Spleen (tissue), 11 donors: Measurements from ENCODE around the gene GARIN3. TPM values are rescaled to one million over a fixed set of nuclear protein-coding genes. Genes with fewer than 3 reads are reported as not detected.

Source experiments
- DNase-seq: peaks from one replicate; pipeline ENCODE4 v3.0.0-alpha.2; 2020
- H3K27ac ChIP-seq, 8 donors: fragments of 200-600 bp; sonication (generic) in 7 of 8; 1 replicate in 4 of 8; 2 replicates in 4 of 8; pipeline versions ENCODE4 v1.5.0 to v1.8.0; 2016 to 2021; ENCODE audit warnings: inconsistent platforms in 4 of 8, mild to moderate bottlenecking in 4 of 8, moderate library complexity in 1 of 8
- H3K27me3 ChIP-seq, 7 donors: fragments of 200-600 bp; sonication (generic) in 6 of 7; replicated peaks in 1 of 7; 1 replicate in 4 of 7; 2 replicates in 3 of 7; pipeline versions ENCODE4 v1.5.0 to v1.8.0; 2016 to 2021; ENCODE audit warnings: inconsistent platforms in 3 of 7, mild to moderate bottlenecking in 1 of 7
- H3K36me3 ChIP-seq, 6 donors: fragments of 200-600 bp; sonication (generic) in 5 of 6; 1 replicate in 4 of 6; 2 replicates in 2 of 6; pipeline versions ENCODE4 v1.5.0 to v1.8.0; 2016 to 2021; ENCODE audit warnings: inconsistent platforms in 2 of 6
- H3K4me1 ChIP-seq, 6 donors: fragments of 200-600 bp; sonication (generic) in 5 of 6; 1 replicate in 3 of 6; 2 replicates in 3 of 6; pipeline versions ENCODE4 v1.5.0 to v1.8.0; 2016 to 2021; ENCODE audit warnings: inconsistent platforms in 3 of 6
- H3K4me3 ChIP-seq, 8 donors: fragments of 200-600 bp; sonication (generic) in 7 of 8; 1 replicate in 4 of 8; 2 replicates in 4 of 8; pipeline versions ENCODE4 v1.5.0 to v1.8.0; 2016 to 2021; ENCODE audit warnings: inconsistent platforms in 4 of 8, mild to moderate bottlenecking in 4 of 8, moderate library complexity in 2 of 8
- H3K9me3 ChIP-seq, 8 donors: fragments of 200-600 bp; sonication (generic) in 7 of 8; 1 replicate in 4 of 8; 2 replicates in 4 of 8; pipeline versions ENCODE4 v1.5.0 to v1.8.0; 2016 to 2021; ENCODE audit warnings: inconsistent platforms in 4 of 8
- CTCF ChIP-seq, 11 experiments: fragments of 200-600 bp in 7 of 11; fragments of 450-650 bp in 4 of 11; sonication (generic) in 4 of 11; IDR thresholded peaks in 8 of 11; conservative IDR thresholded peaks in 3 of 11; 1 replicate in 7 of 11; 2 replicates in 4 of 11; pipeline versions ENCODE4 v1.4.0 to v1.8.0; 2016 to 2021; ENCODE audit warnings: antibody characterized with exemption in 11 of 11, inconsistent platforms in 4 of 11, mild to moderate bottlenecking in 1 of 11
- POLR2A ChIP-seq, 3 donors: fragments of 450-650 bp; IDR thresholded peaks; one replicate each; pipeline ENCODE4 v1.5.1; 2017; ENCODE audit warnings: antibody characterized with exemption in 3 of 3, mild to moderate bottlenecking in 1 of 3
- POLR2AphosphoS5 ChIP-seq, 3 donors: sonication (generic); formaldehyde crosslinking; IDR thresholded peaks; one replicate each; pipeline ENCODE4 v1.5.1; 2017; ENCODE audit warnings: antibody characterized with exemption in 3 of 3
- WGBS, 5 donors: extraction: QIAGEN DNeasy Blood & Tissue Kit in 3 of 5; methylation state at CpG; one replicate each; pipeline versions ENCODE4 v1.1.5 to v1.1.7; 2013 to 2018; 5-methylcytosine and 5-hydroxymethylcytosine counted together
- intact Hi-C: fragments of 100-400 bp; cut with DNase I; formaldehyde crosslinking; loops from one replicate; pipeline ENCODE4 v1.15.0; 2023; ENCODE audit warnings: low total_unique reads
- polyA plus RNA-seq, 3 donors: library from polyadenylated mRNA; stranded (reverse); fragments of 200-250 nt; gene quantifications; one replicate each; pipeline ENCODE4 v1.2.1, GENCODE V29; 2013
- total RNA-seq, 7 donors: library from RNA; depleted of rRNA in 3 of 7; stranded (reverse); fragments of >200 nt in 3 of 7; fragmentation: NEBNext Ultra II Directional in 4 of 7; extraction: Animal tissue kit (Norgen Biotek cat#: 25700) in 4 of 7; gene quantifications; one replicate each; pipeline versions ENCODE4 v1.1.0 to v1.2.1, GENCODE V29; 2016 to 2021
- donor health status: healthy with polysubstance abuse.
- donor health status: DM: no; HTN: no; CAD: no; lungs with moderate emphysema.
- donor health status: DM: no; HTN: no; CAD: no.
- donor health status: Bipolar disorder and iron deficiency.
- donor health status: healthy.
- donor health status: DM: no; HTN: no; CAD: no.
- donor health status: DM: yes; HTN: yes; CAD: no.

GARIN3 gene
- total and polyA plus RNA-seq, 10 donors: not detected

DNA sequence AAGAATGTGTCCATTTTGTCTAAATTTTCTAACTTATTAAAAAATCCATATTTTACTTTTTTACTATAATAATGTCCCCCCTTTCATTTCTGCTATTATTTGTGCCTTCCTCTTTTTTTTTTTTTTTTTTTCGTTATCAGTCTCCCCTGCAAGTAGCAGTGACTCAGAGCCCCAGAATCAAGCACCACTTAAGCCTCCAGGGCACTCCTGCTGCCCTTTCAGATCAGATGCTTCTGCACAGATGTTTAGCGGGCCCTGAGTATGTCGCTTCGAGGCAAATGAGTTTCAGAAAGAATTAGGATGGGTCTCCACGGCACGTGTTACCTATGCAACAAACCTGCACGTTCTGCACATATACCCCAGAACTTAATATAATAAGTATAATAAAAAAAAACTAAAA lies 35.1 kb downstream of the GARIN3 start:
- no peaks in the 10 kb centered on the region for H3K9me3 ChIP-seq
- intact Hi-C loops: loop anchor here (10.0 kb wide), 1 partner anchor 1186 kb away; no protein-coding TSS in a partner anchor
- H3K36me3 ChIP-seq: peaks cover 0 to 5% (median 0%) of the 10 kb centered on the region in 6 donors
- H3K27ac ChIP-seq: no peak overlapping the region
- DNase-seq: no peak
- WGBS, 5 donors: 46 to 56% (median 48%) methylated on average over 7 of the region's 7 CpGs
- H3K4me1 ChIP-seq: peaks cover 0 to 24% (median 5%) of the 10 kb centered on the region in 6 donors
- no peaks in the 10 kb centered on the region for H3K27me3 ChIP-seq
- no peak overlapping the region for H3K4me3 ChIP-seq
- TF ChIP-seq POLR2AphosphoS5 (IDR thresholded peaks at IDR 0.05) (no peak), POLR2A (IDR thresholded peaks at IDR 0.05) (no peak), CTCF (IDR thresholded peaks at IDR 0.05 in 8 of 11, conservative IDR thresholded peaks at IDR 0.05 in 3 of 11) (no peak)

DNA sequence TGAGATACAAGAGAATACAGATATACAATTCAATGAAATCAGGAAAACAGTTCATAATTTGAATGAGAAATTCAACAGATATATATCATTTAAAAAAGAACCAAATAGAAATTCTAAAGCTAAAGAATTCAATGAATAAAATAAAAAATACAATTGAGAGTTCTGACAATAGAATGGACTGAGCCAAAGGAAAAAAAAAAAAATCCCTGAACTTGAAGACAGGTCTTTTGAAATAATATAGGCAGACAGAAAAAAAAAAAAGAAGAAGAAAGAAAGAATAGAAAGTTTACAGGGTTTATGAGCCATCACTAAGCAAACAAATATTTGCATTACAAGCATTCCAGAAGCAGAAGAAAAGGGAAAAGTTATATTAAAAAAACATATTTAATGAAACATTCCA lies 44.4 kb downstream of the GARIN3 start:
- no peak for DNase-seq
- Histone ChIP-seq H3K9me3 (peaks cover 0 to 32% (median 26%) of the 10 kb centered on the region in 8 donors), H3K27me3 (no peaks in the 10 kb centered on the region), H3K4me1 (no peaks in the 10 kb centered on the region), H3K4me3 (no peak overlapping the region), H3K36me3 (no peaks in the 10 kb centered on the region), H3K27ac (no peak overlapping the region)
- intact Hi-C loops: no loop called here
- TF ChIP-seq POLR2AphosphoS5 (IDR thresholded peaks at IDR 0.05) (no peak), POLR2A (IDR thresholded peaks at IDR 0.05) (no peak), CTCF (IDR thresholded peaks at IDR 0.05 in 8 of 11, conservative IDR thresholded peaks at IDR 0.05 in 3 of 11) (no peak)

- Histone ChIP-seq H3K9me3 (peaks cover 0 to 32% (median 26%) of the 10 kb centered on the region in 8 donors), H3K27me3 (no peaks in the 10 kb centered on the region), H3K27ac (no peak overlapping the region), H3K4me1 (peaks cover 0 to 3% (median 0%) of the 10 kb centered on the region in 6 donors), H3K36me3 (no peaks in the 10 kb centered on the region), H3K4me3 (no peak overlapping the region)
- intact Hi-C loops: no loop called here
- DNase-seq: no peak
- TF ChIP-seq POLR2A (IDR thresholded peaks at IDR 0.05): no peak
- no peak for TF ChIP-seq POLR2AphosphoS5 (IDR thresholded peaks at IDR 0.05)
- no peak for TF ChIP-seq CTCF (IDR thresholded peaks at IDR 0.05 in 8 of 11, conservative IDR thresholded peaks at IDR 0.05 in 3 of 11)
- WGBS, 5 donors: 71 to 91% (median 78%) methylated on average over 1 of the region's 1 CpG
Measured at GRCh38 chr5:157120102-157120501, 46.0 kb downstream of the GARIN3 start.

- TF ChIP-seq CTCF (IDR thresholded peaks at IDR 0.05 in 8 of 11, conservative IDR thresholded peaks at IDR 0.05 in 3 of 11) (no peak), POLR2A (IDR thresholded peaks at IDR 0.05) (no peak), POLR2AphosphoS5 (IDR thresholded peaks at IDR 0.05) (no peak)
- DNase-seq: no peak
- Histone ChIP-seq H3K4me1 (peaks cover 0 to 10% (median 0%) of the 10 kb centered on the region in 6 donors), H3K4me3 (no peak overlapping the region), H3K36me3 (no peaks in the 10 kb centered on the region), H3K27ac (no peak overlapping the region), H3K27me3 (no peaks in the 10 kb centered on the region), H3K9me3 (peaks cover 0 to 11% (median 7%) of the 10 kb centered on the region in 8 donors)
- 63 to 74% (median 68%) methylated on average over 6 of the region's 6 CpGs for WGBS, 5 donors
- intact Hi-C loops: no loop called here
Measured at GRCh38 chr5:157116483-157116954, 49.5 kb downstream of the GARIN3 start.
